AG09319 (cell line): Measurements from ENCODE around the gene ZNF775.

Experiments used
- DNase-seq: peaks from one replicate; pipeline ENCODE4 v3.0.0-alpha.2; 2010; ENCODE audit warnings: low read depth; ENCODE audit errors: extremely low read depth
- TF ChIP-seq, protein P1 (sequence below): IDR thresholded peaks from 2 replicates; pipeline ENCODE4 v1.5.1; 2011; ENCODE audit warnings: low read depth, mild to moderate bottlenecking, inconsistent platforms, low read length, moderate library complexity

The ZNF775 gene

DNA sequence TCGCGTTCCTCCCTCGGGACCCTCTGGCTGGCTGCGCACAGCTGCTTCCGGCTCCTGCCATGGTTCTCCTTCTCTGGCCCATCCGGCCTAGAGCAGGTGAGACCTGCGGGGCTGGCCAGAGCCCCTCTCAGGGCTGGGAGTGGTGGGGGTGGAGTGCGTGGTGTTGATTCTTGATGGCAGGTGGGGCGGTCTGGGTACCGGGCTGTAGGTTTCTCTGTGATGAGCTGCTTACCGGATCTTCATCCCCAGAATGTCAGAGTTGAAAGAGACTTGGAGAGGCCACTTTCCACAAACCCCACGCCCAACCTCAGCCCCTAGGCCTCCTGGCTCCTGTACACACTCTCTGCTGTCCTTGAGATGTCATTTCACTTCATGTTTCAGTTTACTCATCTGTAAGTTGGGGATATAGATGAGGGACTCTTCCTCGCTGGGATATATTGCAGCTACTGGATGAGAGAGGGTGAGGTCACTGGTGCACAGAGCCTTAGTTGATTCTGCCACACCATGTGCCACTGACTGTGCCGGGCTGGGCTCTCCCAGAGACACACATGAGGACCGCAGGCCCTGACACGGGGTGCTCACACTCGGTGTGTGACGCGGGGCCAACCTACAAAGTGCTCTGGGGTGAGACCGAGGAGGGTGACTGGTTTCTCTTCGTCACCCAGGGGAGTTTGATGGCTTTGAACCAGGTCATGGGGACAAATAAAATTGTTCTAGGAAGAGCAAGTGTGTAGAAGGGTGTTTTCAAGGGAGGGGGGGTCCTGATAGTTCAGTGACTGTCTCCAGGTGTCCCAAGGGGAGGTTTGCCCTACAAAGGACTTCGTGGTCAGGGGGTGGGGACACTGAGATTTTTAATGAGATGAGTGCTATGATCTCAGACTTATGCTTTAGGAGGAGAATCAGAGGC lies 29.5 kb downstream of the ZNF775 start:
- TF ChIP-seq, protein P1, sequence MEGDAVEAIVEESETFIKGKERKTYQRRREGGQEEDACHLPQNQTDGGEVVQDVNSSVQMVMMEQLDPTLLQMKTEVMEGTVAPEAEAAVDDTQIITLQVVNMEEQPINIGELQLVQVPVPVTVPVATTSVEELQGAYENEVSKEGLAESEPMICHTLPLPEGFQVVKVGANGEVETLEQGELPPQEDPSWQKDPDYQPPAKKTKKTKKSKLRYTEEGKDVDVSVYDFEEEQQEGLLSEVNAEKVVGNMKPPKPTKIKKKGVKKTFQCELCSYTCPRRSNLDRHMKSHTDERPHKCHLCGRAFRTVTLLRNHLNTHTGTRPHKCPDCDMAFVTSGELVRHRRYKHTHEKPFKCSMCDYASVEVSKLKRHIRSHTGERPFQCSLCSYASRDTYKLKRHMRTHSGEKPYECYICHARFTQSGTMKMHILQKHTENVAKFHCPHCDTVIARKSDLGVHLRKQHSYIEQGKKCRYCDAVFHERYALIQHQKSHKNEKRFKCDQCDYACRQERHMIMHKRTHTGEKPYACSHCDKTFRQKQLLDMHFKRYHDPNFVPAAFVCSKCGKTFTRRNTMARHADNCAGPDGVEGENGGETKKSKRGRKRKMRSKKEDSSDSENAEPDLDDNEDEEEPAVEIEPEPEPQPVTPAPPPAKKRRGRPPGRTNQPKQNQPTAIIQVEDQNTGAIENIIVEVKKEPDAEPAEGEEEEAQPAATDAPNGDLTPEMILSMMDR = no peak
- DNase-seq = no peak

DNA sequence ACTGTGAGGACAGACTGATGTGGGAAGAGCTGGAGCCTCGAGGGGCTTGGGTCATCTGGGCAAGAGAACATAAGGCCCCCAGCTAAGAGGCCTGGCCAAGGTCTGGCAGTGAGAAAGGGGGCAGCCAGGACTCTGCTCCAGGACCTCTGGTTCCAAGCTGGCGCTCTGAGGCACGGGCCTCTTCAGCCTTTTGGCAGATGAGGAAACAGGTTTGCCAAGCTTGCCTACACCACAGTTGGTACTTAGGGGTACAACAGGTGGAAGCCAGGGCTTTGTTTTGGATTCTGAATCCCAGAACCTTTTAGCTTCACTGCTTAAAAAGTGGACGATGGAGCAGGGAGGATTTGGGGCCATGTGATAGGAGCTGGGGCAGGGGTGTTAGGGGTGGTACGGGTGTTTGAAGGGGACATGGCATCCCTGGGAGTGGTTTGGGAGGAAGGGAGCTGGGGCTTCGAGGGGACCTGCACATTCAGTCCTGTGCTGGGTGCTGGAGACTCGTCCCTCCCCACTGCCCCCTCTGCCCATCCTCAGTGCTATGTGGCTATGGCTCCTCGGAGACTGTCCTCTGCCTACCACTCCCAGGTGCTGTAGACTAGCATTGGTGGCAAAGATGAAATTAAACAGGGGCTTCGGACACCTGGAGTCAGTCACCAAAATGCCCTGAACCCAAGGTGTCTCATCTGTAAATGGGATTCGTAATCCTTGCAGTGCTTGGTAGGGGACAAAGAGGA lies 30.3 kb downstream of the ZNF775 start:
- no peak for DNase-seq
- TF ChIP-seq, protein P1 = no peak

DNA sequence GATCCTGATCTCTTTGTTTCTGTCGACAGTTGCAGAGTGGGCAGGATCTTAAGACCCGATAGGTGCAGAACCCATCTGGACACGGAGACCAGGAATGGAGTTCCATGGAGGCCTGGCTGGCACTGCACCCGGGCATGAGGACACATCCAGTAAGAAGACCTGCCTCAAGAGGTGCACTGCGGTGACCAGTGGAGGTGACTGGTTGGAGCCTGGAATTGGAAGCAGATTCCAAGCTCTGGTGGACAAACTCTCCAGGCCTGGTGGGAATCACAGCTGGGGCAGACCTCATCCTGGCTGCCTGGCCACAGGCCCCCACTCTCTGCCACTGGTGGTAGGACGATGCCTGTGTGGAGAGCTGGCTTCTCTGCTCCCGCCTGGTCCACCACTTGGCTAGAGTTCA lies 31.0 kb downstream of the ZNF775 start:
- TF ChIP-seq, protein P1 = no peak
- DNase-seq = no peak

DNA sequence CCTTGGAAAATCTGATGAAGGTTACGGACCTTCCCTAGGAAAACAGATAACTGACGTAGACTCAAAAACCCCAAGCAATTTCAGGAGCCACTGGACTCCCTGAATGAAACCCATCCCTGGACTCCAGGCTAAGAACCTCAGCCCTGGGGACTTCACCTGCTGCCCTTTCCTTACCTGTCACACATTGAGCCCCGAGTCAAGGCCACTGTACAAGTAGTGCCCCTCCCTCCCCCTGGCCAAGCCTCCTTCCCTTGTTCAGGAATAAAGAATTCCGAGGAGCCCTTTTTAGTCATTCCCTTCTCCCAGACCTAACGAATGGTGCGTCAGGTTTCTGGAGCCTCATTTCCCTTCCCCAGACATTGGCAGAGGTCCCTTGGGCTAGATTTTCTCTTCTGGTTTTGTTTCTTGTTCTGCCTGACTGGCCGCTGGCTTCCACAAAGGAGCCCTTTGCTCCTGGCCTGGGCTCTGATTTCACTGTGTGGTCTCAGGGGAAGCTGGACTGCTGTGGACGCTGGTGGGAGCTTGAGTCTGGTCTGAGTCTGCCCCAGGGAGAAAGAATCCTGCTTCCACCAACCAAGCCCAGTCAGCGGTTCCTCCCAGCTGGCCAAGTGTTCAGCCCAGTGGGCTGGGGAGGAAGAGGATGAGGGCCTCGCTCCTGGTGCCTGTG lies 31.7 kb downstream of the ZNF775 start:
- no peak for DNase-seq
- TF ChIP-seq, protein P1 = no peak

DNA sequence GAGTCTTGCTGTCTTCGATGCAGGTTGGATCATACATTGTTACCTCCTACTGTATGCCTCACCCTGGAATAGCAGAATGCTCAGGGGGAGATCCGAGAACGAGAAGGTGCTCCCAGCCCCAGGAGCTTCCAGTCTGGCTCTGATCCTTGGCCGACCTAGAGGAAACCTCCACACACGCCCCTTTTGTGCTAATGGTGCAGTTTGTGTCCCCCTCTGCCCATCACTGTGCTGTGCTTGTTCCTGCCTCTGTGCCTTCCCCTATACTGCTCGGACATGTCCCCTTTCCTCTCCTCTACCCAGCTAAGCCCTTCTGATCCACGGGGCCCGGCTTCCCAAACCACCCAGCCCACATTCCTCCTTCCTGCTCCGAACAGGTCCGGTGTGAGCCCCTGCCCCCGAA lies 32.5 kb downstream of the ZNF775 start:
- TF ChIP-seq, protein P1 = no peak
- no peak for DNase-seq

DNA sequence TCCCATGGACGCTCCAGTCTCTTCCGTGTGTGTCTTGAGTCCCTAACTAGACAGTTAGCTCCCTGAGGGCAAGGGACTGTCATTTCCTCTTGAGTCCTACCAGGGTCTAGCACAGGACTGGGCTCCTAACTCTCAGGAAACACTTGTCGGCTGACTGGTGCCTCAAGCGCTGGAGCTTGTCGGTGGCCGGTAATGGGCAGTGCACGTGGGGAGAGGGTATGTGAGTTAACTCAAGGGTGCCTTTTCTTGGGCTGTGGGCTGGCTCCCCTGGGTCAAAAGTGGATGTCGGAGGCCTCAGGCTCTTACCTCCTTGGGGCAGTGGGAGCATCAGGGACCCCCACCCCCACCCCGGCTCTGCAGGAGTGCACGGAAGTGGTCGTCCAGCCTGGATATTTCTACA lies 32.9 kb downstream of the ZNF775 start:
- no peak for DNase-seq
- TF ChIP-seq, protein P1 = no peak
